Adipocyte (in vitro differentiated cells): ENCODE measurements around the gene PTTG1IP.
"Not testable (repeated sequence)": the region's sequence is repeated elsewhere in the genome, so short reads cannot be mapped to it uniquely, and the experiment has no call there.

Source experiments
- DNase-seq: peaks from one replicate; pipeline ENCODE4 v3.0.0-alpha.2; 2015; ENCODE audit warnings: low read depth
- H3K27me3 ChIP-seq: replicated peaks from 2 replicates; pipeline ENCODE4 v1.7.0; 2013; ENCODE audit warnings: mild to moderate bottlenecking, low read length, moderate library complexity; ENCODE audit not compliant: control insufficient read depth, insufficient read depth
- H3K36me3 ChIP-seq: 2 replicates; pipeline ENCODE4 v1.7.0; 2013; ENCODE audit warnings: low read length, mild to moderate bottlenecking, moderate library complexity; ENCODE audit not compliant: control insufficient read depth, insufficient read depth, severe bottlenecking
- H3K4me1 ChIP-seq: 2 replicates; pipeline ENCODE4 v1.7.0; 2013; ENCODE audit warnings: mild to moderate bottlenecking, low read length, moderate library complexity; ENCODE audit not compliant: control insufficient read depth, insufficient read depth
- H3K4me3 ChIP-seq: 2 replicates; pipeline ENCODE4 v1.7.0; 2013; ENCODE audit warnings: mild to moderate bottlenecking, low read length, moderate library complexity
- H3K9ac ChIP-seq: 2 replicates; pipeline ENCODE4 v1.7.0; 2013; ENCODE audit warnings: mild to moderate bottlenecking, low read length, moderate library complexity
- H3K9me3 ChIP-seq: 2 replicates; pipeline ENCODE4 v1.7.0; 2013; ENCODE audit warnings: mild to moderate bottlenecking, low read length, moderate library complexity; ENCODE audit not compliant: control insufficient read depth

The PTTG1IP gene

GRCh38 chr21:44886113-44887075, 12.9 kb upstream of the PTTG1IP start:
- no peak overlapping the region for H3K9ac ChIP-seq
- DNase-seq: no peak
- no peaks in the 10 kb centered on the region for H3K36me3 ChIP-seq
- no peak overlapping the region for H3K4me3 ChIP-seq
- peaks cover 49% of the 10 kb centered on the region for H3K27me3 ChIP-seq
- peaks cover 2% of the 10 kb centered on the region for H3K4me1 ChIP-seq
- H3K9me3 ChIP-seq: no peaks in the 10 kb centered on the region

DNA sequence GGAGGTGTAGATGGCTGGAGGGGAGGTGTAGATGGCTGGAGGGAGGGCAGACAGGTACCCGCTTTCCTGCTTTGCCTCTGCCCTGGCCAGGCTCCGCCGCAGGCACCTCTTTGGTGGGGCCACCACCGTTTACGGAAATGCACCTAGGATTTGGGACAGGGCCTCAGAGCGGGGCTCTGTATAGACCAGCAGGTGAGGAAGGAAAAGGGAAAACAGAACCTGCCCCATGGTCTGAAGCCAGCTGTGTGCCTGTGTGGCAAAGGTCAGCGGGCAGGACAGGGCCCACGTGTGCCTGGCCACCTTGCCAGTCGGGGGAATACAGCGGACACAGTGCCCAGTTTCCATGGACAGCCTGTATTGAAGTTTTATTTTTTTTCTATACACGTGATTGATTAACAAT, 12.1 kb upstream of the PTTG1IP start:
- Histone ChIP-seq H3K27me3 (peaks cover 42% of the 10 kb centered on the region), H3K4me1 (peaks cover 9% of the 10 kb centered on the region), H3K36me3 (no peaks in the 10 kb centered on the region), H3K9ac (no peak overlapping the region), H3K4me3 (no peak overlapping the region), H3K9me3 (no peaks in the 10 kb centered on the region)
- no peak for DNase-seq

DNA sequence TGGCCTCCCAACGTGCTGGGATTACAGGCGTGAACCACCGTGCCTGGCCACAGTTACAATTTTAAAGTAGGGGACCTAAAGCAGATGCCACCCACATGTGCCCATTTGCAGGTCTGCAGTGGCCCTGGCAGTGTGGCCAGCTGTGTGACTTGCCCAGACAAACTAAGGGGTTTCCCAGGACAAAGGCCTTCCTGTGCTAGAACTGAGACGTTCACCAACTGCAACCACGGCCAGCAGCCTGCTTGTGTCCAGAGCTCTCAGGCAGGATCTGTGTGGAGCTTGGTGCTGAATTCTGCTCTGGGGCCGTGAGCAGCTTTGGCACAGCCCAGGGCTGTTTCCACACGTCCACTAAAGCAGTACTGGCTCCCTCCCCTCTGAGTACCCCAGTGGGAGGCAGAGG, 10.6 kb upstream of the PTTG1IP start:
- H3K36me3 ChIP-seq: no peaks in the 10 kb centered on the region
- H3K27me3 ChIP-seq: peaks cover 27% of the 10 kb centered on the region
- H3K4me1 ChIP-seq: peaks cover 9% of the 10 kb centered on the region
- no peak overlapping the region for H3K9ac ChIP-seq
- H3K9me3 ChIP-seq: no peaks in the 10 kb centered on the region
- no peak overlapping the region for H3K4me3 ChIP-seq
- no peak for DNase-seq

DNA sequence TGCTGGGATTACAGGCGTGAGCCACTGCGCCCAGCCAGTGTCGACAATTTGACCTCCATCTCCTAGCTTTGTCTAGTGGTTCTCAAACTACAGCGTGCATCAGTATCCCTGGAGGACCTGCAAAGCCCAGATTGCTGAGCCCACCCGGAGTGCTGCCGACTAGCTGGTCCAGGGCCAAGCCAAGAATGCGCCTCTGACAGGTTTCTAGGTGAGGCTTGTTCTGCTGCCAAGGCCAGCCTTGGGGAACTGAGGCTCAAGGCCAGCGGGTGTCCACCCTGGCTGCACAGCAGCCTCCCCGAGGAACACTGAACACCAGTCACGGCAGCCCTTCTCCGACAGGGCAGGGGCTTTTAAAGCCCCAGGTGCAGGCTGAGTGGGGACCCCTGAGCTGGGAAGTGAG, 9.8 kb upstream of the PTTG1IP start:
- Histone ChIP-seq H3K4me1 (peaks cover 9% of the 10 kb centered on the region), H3K4me3 (no peak overlapping the region)
- DNase-seq: no peak

GRCh38 chr21:44881198-44881872, 7.8 kb upstream of the PTTG1IP start:
- Histone ChIP-seq H3K4me1 (peaks cover 9% of the 10 kb centered on the region), H3K36me3 (no peaks in the 10 kb centered on the region), H3K4me3 (no peak overlapping the region), H3K9me3 (no peaks in the 10 kb centered on the region), H3K9ac (no peak overlapping the region), H3K27me3 (peaks cover 14% of the 10 kb centered on the region)
- DNase-seq: peak; percentile 53

More for the DNA sequence above, 9.8 kb upstream of the PTTG1IP start:
- peaks cover 24% of the 10 kb centered on the region for H3K27me3 ChIP-seq
- H3K9ac ChIP-seq: no peak overlapping the region
- H3K9me3 ChIP-seq: no peaks in the 10 kb centered on the region
- no peaks in the 10 kb centered on the region for H3K36me3 ChIP-seq

DNA sequence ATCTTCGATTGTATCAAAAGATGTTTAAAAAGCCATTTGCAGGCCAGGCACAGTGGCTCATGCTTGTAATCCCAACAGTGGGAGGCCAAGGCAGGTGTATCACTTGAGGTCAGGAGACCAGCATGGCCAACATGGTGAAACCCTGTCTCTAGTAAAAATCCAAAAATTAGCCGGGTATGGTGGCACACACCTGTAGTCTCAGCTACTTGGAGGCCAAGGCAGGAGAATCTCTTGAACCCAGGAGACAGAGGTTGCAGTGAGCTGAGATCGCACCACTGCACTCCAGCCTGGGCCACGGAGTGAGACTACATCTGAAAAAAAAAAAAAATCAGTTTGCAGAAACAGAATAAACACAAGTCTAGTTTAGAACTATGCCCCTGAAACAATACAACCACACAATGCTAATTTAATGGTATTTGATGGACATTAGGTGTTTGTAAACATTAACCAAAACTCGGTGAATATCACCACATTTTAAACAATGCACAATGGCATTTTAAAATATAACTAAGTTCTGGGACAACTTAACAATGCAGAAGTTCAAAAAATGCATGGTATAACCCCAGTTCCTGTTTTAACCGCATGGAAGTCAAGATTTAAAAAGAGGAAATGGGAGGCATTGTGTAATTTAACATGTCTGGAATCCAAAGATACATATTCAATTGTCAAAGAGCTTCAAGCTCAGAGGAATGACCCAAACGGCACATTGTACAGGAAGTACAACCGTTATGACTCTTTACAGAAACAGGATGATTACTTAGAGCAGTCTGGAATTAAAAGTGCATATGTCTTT, 7.1 kb upstream of the PTTG1IP start:
- H3K27me3 ChIP-seq: peaks cover 6% of the 10 kb centered on the region
- H3K4me3 ChIP-seq: no peak overlapping the region
- peak; percentile 43 for DNase-seq
- no peak overlapping the region for H3K9ac ChIP-seq
- no peaks in the 10 kb centered on the region for H3K36me3 ChIP-seq
- peaks cover 11% of the 10 kb centered on the region for H3K4me1 ChIP-seq
- H3K9me3 ChIP-seq: no peaks in the 10 kb centered on the region

DNA sequence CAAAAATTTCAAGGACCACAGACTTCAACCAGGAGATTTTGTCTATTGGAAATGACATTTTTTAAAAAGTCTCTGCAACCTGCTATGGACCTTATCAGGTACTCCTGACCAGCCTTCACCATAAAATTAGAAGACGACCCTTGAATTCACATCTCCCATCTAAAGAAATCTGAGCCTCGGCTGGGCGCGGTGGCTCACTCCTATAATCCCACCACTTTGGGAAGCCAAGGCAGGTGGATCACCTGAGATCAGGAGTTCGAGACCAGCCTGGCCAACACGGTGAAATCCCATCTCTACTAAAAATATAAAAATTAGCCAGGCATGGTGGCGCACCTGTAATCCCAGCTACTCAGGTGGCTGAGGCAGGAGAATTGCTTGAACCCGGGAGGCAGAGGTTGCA, 5.7 kb upstream of the PTTG1IP start:
- H3K9me3 ChIP-seq, H3K9ac ChIP-seq, H3K27me3 ChIP-seq, H3K36me3 ChIP-seq, DNase-seq, H3K4me3 ChIP-seq: not testable (repeated sequence)
- H3K4me1 ChIP-seq: peaks cover 23% of the 10 kb centered on the region

DNA sequence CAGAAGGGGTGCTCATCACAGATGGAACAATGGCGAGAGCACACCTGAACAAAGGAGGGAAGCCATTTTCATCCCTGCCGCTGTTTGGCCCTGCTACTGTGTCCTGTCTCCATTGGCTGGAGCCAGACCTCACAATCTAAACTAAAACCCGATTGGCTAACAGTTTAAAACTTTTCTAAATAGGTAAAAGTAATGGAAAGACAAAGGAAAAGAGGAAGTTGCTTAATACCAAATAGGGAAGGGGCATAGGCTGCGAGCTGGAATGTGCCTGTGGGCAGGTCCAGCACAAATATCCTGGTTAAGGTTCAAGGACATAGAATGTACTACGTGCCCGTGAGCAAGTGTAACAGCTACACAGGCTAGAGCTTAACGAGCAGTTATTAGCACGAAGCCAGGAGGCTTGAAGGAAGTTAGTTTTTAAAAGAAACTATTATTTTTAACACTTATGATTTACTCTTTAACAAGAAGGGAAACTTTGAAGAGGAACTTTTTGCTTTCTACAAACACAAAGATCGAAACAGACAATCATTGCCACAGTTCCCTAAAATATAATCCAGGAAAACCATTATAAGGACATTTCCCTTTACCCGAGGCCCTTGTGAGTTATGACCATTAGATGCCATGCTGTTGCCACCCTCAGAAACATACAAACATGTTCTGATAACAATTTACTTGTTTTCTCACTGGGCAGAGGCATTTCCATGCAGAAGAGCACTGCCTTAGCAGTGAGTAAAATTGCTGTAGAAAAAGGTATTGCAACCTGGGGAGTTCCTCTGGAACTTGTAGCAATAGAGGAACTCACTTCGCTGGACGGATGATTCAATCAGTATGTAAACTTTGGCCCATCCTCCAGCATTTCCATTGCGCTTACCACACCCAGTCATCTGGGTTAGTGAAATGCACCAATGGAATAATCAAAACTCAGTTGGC, 4.8 kb upstream of the PTTG1IP start:
- Histone ChIP-seq H3K9ac (no peak overlapping the region), H3K4me3 (no peak overlapping the region), H3K9me3 (no peaks in the 10 kb centered on the region), H3K27me3 (no peaks in the 10 kb centered on the region), H3K36me3 (no peaks in the 10 kb centered on the region), H3K4me1 (peaks cover 23% of the 10 kb centered on the region)
- no peak for DNase-seq

- no peak for DNase-seq
- H3K4me3 ChIP-seq: no peak overlapping the region
- H3K9ac ChIP-seq: no peak overlapping the region
- H3K9me3 ChIP-seq: no peaks in the 10 kb centered on the region
- H3K36me3 ChIP-seq: no peaks in the 10 kb centered on the region
- H3K4me1 ChIP-seq: peaks cover 30% of the 10 kb centered on the region
- H3K27me3 ChIP-seq: no peaks in the 10 kb centered on the region
These were observed 3.5 kb upstream of the PTTG1IP start for GRCh38 chr21:44876849-44877575.

DNA sequence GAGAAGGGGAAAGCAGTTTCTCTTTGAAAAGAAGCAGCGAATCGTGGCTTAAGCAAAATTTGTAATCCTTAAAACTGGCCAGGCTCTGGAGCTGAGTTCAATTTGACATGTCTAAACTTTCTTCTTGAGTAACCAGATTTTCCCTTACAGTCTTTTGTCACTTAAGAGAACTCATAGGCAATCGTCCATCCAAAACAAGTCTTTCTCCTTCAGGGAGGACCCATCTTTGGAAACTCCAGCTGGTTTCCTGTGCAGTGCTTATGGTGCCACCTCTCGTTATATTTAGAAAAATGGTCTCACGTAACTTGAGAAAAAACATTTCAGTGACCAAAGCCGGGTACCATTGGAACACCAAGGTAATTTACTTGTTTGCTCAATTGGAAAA, 1.8 kb upstream of the PTTG1IP start:
- peak overlapping the region; percentile 92 for H3K4me3 ChIP-seq
- H3K36me3 ChIP-seq: no peaks in the 10 kb centered on the region
- peaks cover 37% of the 10 kb centered on the region for H3K4me1 ChIP-seq
- DNase-seq: peak; percentile 66
- no peaks in the 10 kb centered on the region for H3K9me3 ChIP-seq
- H3K9ac ChIP-seq: peak overlapping the region; percentile 89
- no peaks in the 10 kb centered on the region for H3K27me3 ChIP-seq
